ENCODE results near the gene SECISBP2. TPM values are rescaled to one million over a fixed set of nuclear protein-coding genes. Genes with fewer than 3 reads are reported as not detected.
"Not testable (repeated sequence)": the region's sequence is repeated elsewhere in the genome, so short reads cannot be mapped to it uniquely, and the experiment has no call there.

The SECISBP2 gene
- 48.6 and 50.7 TPM in 2 replicates for total RNA-seq

GRCh38 chr9:89318123-89319014, at the start of gene SECISBP2:
Gene SECISBP2, plus strand, starts transcription at chr9:89318500. Its CDS starts 77 bp downstream, at chr9:89318577.
- Mint-ChIP-seq H3K27me3 (no peaks in the 10 kb centered on the region), H3K4me3 (peak within 1 kb of the TSS; percentile 95), H3K27ac (peak within 1 kb of the TSS; percentile 99), H3K4me1 (peaks cover 66% of the 10 kb centered on the region), H3K36me3 (ENCODE audit: low read depth) (peaks cover 75% of the 10 kb centered on the region), H3K9me3 (no peaks in the 10 kb centered on the region)
- peak; percentile 98 for DNase-seq
- intact Hi-C loops (cut with micrococcal nuclease), result loop anchor here (1.0 to 10.0 kb wide), 11 partner anchors 8 to 426 kb away; partner anchors contain the start of gene SEMA4D

- Mint-ChIP-seq H3K4me1 (peaks cover 13% of the 10 kb centered on the region), H3K9me3 (peaks cover 25% of the 10 kb centered on the region), H3K4me3 (no peak overlapping the region), H3K36me3 (ENCODE audit: low read depth) (peaks cover 7% of the 10 kb centered on the region), H3K27me3 (peaks cover 19% of the 10 kb centered on the region), H3K27ac (no peak overlapping the region)
- no peak for DNase-seq
- intact Hi-C loops (cut with micrococcal nuclease), result loop anchor here (10.0 kb wide), 1 partner anchor 679 kb away; no protein-coding TSS in a partner anchor
Measured at GRCh38 chr9:89273528-89274279, 44.6 kb upstream of the SECISBP2 start.

- no peak for DNase-seq
- H3K36me3 Mint-ChIP-seq (ENCODE audit: low read depth), result peaks cover 7% of the 10 kb centered on the region
- H3K27ac Mint-ChIP-seq, result no peak overlapping the region
- H3K4me3 Mint-ChIP-seq, result no peak overlapping the region
- peaks cover 20% of the 10 kb centered on the region for H3K4me1 Mint-ChIP-seq
- peaks cover 15% of the 10 kb centered on the region for H3K27me3 Mint-ChIP-seq
- intact Hi-C loops (cut with micrococcal nuclease), result loop anchor here (5.0 to 10.0 kb wide), 2 partner anchors 680 to 1323 kb away; no protein-coding TSS in a partner anchor
- H3K9me3 Mint-ChIP-seq, result peaks cover 25% of the 10 kb centered on the region
Measured at GRCh38 chr9:89274838-89275237, 43.5 kb upstream of the SECISBP2 start.

- not testable (repeated sequence) for H3K4me3 Mint-ChIP-seq; H3K36me3 Mint-ChIP-seq (ENCODE audit: low read depth); H3K27ac Mint-ChIP-seq; H3K27me3 Mint-ChIP-seq
- intact Hi-C loops (cut with micrococcal nuclease), result loop anchor here (2.0 to 10.0 kb wide), 3 partner anchors 95 to 1324 kb away; no protein-coding TSS in a partner anchor
- peaks cover 21% of the 10 kb centered on the region for H3K4me1 Mint-ChIP-seq
- peak; percentile 43 for DNase-seq
- H3K9me3 Mint-ChIP-seq, result peaks cover 25% of the 10 kb centered on the region
Measured at GRCh38 chr9:89276040-89276439, 42.3 kb upstream of the SECISBP2 start.

GRCh38 chr9:89277043-89277442, 41.3 kb upstream of the SECISBP2 start:
- no peak overlapping the region for H3K27ac Mint-ChIP-seq
- H3K36me3 Mint-ChIP-seq (ENCODE audit: low read depth), result peaks cover 7% of the 10 kb centered on the region
- peaks cover 8% of the 10 kb centered on the region for H3K27me3 Mint-ChIP-seq
- peak; percentile 69 for DNase-seq
- intact Hi-C loops (cut with micrococcal nuclease), result loop anchor here (2.0 to 10.0 kb wide), 3 partner anchors 96 to 1325 kb away; no protein-coding TSS in a partner anchor
- H3K4me1 Mint-ChIP-seq, result peaks cover 21% of the 10 kb centered on the region
- no peak overlapping the region for H3K4me3 Mint-ChIP-seq
- H3K9me3 Mint-ChIP-seq, result peaks cover 22% of the 10 kb centered on the region

GRCh38 chr9:89277454-89277853, 40.8 kb upstream of the SECISBP2 start:
- no peak overlapping the region for H3K4me3 Mint-ChIP-seq
- H3K4me1 Mint-ChIP-seq, result peaks cover 21% of the 10 kb centered on the region
- peaks cover 9% of the 10 kb centered on the region for H3K27me3 Mint-ChIP-seq
- peaks cover 22% of the 10 kb centered on the region for H3K9me3 Mint-ChIP-seq
- H3K27ac Mint-ChIP-seq, result no peak overlapping the region
- DNase-seq, result peak; percentile 83
- intact Hi-C loops (cut with micrococcal nuclease), result loop anchor here (2.0 to 10.0 kb wide), 3 partner anchors 97 to 1325 kb away; no protein-coding TSS in a partner anchor
- H3K36me3 Mint-ChIP-seq (ENCODE audit: low read depth), result peaks cover 7% of the 10 kb centered on the region

GRCh38 chr9:89278551-89278950, 39.7 kb upstream of the SECISBP2 start:
- Mint-ChIP-seq H3K36me3 (ENCODE audit: low read depth) (peaks cover 7% of the 10 kb centered on the region), H3K4me3 (no peak overlapping the region), H3K27ac (no peak overlapping the region), H3K9me3 (peaks cover 16% of the 10 kb centered on the region), H3K4me1 (peaks cover 21% of the 10 kb centered on the region), H3K27me3 (peaks cover 7% of the 10 kb centered on the region)
- intact Hi-C loops (cut with micrococcal nuclease), result loop anchor here (5.0 to 10.0 kb wide), 2 partner anchors 684 to 1326 kb away; no protein-coding TSS in a partner anchor
- DNase-seq, result no peak

GRCh38 chr9:89278997-89279739, 39.1 kb upstream of the SECISBP2 start:
- peak; percentile 75 for DNase-seq
- H3K27ac Mint-ChIP-seq, result no peak overlapping the region
- H3K27me3 Mint-ChIP-seq, result peaks cover 7% of the 10 kb centered on the region
- H3K9me3 Mint-ChIP-seq, result peaks cover 11% of the 10 kb centered on the region
- peaks cover 21% of the 10 kb centered on the region for H3K4me1 Mint-ChIP-seq
- no peak overlapping the region for H3K4me3 Mint-ChIP-seq
- intact Hi-C loops (cut with micrococcal nuclease), result loop anchor here (5.0 to 10.0 kb wide), 2 partner anchors 684 to 1327 kb away; no protein-coding TSS in a partner anchor
- peaks cover 6% of the 10 kb centered on the region for H3K36me3 Mint-ChIP-seq (ENCODE audit: low read depth)

- Mint-ChIP-seq H3K4me3 (no peak overlapping the region), H3K36me3 (ENCODE audit: low read depth) (peaks cover 2% of the 10 kb centered on the region), H3K4me1 (peaks cover 21% of the 10 kb centered on the region), H3K27me3 (peaks cover 7% of the 10 kb centered on the region), H3K9me3 (no peaks in the 10 kb centered on the region), H3K27ac (no peak overlapping the region)
- intact Hi-C loops (cut with micrococcal nuclease), result no loop called here
- DNase-seq, result peak; percentile 48
Measured at GRCh38 chr9:89281106-89281505, 37.2 kb upstream of the SECISBP2 start.

- H3K4me3 Mint-ChIP-seq, result not testable (repeated sequence)
Measured at GRCh38 chr9:89282248-89282968, 35.9 kb upstream of the SECISBP2 start.

GRCh38 chr9:89284076-89284475, 34.2 kb upstream of the SECISBP2 start:
- Mint-ChIP-seq H3K36me3 (ENCODE audit: low read depth) (no peaks in the 10 kb centered on the region), H3K9me3 (no peaks in the 10 kb centered on the region), H3K27ac (no peak overlapping the region), H3K27me3 (peaks cover 7% of the 10 kb centered on the region), H3K4me1 (peaks cover 8% of the 10 kb centered on the region), H3K4me3 (no peak overlapping the region)
- intact Hi-C loops (cut with micrococcal nuclease), result no loop called here
- DNase-seq, result peak; percentile 53

More at GRCh38 chr9:89282248-89282968, 35.9 kb upstream of the SECISBP2 start:
- H3K9me3 Mint-ChIP-seq; H3K27ac Mint-ChIP-seq; H3K36me3 Mint-ChIP-seq (ENCODE audit: low read depth); H3K27me3 Mint-ChIP-seq; intact Hi-C loops (cut with micrococcal nuclease): not testable (repeated sequence)
- peaks cover 11% of the 10 kb centered on the region for H3K4me1 Mint-ChIP-seq
- DNase-seq, result peak; percentile 61

- Mint-ChIP-seq H3K36me3 (ENCODE audit: low read depth) (no peaks in the 10 kb centered on the region), H3K4me3 (no peak overlapping the region), H3K27me3 (peaks cover 9% of the 10 kb centered on the region), H3K4me1 (no peaks in the 10 kb centered on the region), H3K9me3 (peaks cover 8% of the 10 kb centered on the region), H3K27ac (no peak overlapping the region)
- intact Hi-C loops (cut with micrococcal nuclease), result no loop called here
- DNase-seq, result peak; percentile 34
Measured at GRCh38 chr9:89291741-89292140, 26.6 kb upstream of the SECISBP2 start.
